GM18498 (cell line): ENCODE data around the gene QRICH2.
"Not testable (repeated sequence)": the region's sequence is repeated elsewhere in the genome, so short reads cannot be mapped to it uniquely, and the experiment has no call there.

Experiments used
- ATAC-seq: cut with Tn5 transposase; IDR thresholded peaks from one replicate; pipeline ENCODE4 v1.9.1; 2021; ENCODE audit warnings: mild to moderate bottlenecking, moderate library complexity; ENCODE audit not compliant: unreplicated experiment

Gene QRICH2

GRCh38 chr17:76252040-76252954, 55.8 kb downstream of the QRICH2 start:
- peak; percentile 57 for ATAC-seq

GRCh38 chr17:76251478-76252039, 56.5 kb downstream of the QRICH2 start:
- ATAC-seq, result no peak

GRCh38 chr17:76250141-76250540, 57.9 kb downstream of the QRICH2 start:
- no peak for ATAC-seq

- no peak for ATAC-seq
Measured at GRCh38 chr17:76248013-76248782, 59.9 kb downstream of the QRICH2 start.

GRCh38 chr17:76247304-76247703, 60.8 kb downstream of the QRICH2 start:
- no peak for ATAC-seq

- ATAC-seq, result peak; percentile 96
Measured at GRCh38 chr17:76246080-76247066, 61.7 kb downstream of the QRICH2 start.

GRCh38 chr17:76244721-76245120, 63.4 kb downstream of the QRICH2 start:
- ATAC-seq, result not testable (repeated sequence)

GRCh38 chr17:76243826-76244679, 64.0 kb downstream of the QRICH2 start:
- no peak for ATAC-seq

GRCh38 chr17:76241691-76242255, 66.3 kb downstream of the QRICH2 start:
- no peak for ATAC-seq

GRCh38 chr17:76241204-76241538, 66.9 kb downstream of the QRICH2 start:
- ATAC-seq, result no peak

- ATAC-seq, result peak; percentile 81
Measured at GRCh38 chr17:76240461-76241203, 67.4 kb downstream of the QRICH2 start, which contains the start of gene RNF157. Gene RNF157 (minus strand): TSS chr17:76240493. CDS start chr17:76240240, 253 bp downstream.

- peak; percentile 34 for ATAC-seq
Measured at GRCh38 chr17:76239538-76240274, 68.4 kb downstream of the QRICH2 start.

GRCh38 chr17:76238847-76239537, 69.1 kb downstream of the QRICH2 start:
- ATAC-seq, result no peak

- ATAC-seq, result no peak
Measured at GRCh38 chr17:76237859-76238313, 70.2 kb downstream of the QRICH2 start.

GRCh38 chr17:76236603-76237002, 71.5 kb downstream of the QRICH2 start:
- no peak for ATAC-seq

GRCh38 chr17:76235883-76236282, 72.2 kb downstream of the QRICH2 start:
- no peak for ATAC-seq

- ATAC-seq, result no peak
Measured at GRCh38 chr17:76234354-76234679, 73.8 kb downstream of the QRICH2 start.
